Karpas-422 (cell line): Measurements from ENCODE around the gene CSF3. TPM values are rescaled to one million over a fixed set of nuclear protein-coding genes. Genes with fewer than 3 reads are reported as not detected.

Experiments
- DNase-seq: peaks from one replicate; pipeline ENCODE4 v3.0.0-alpha.2; 2015
- H2AFZ ChIP-seq: fragments of 200-600 bp; sonication (generic); 2 replicates; pipeline ENCODE4 v1.6.1; 2014; ENCODE audit warnings: antibody characterized with exemption, low read length, mixed read lengths
- H3K27ac ChIP-seq: fragments of 200-600 bp; sonication (generic); 2 replicates; pipeline ENCODE4 v1.5.1; 2014; ENCODE audit warnings: mild to moderate bottlenecking, low read length, moderate library complexity
- H3K27me3 ChIP-seq: fragments of 200-600 bp; sonication (generic); 2 replicates; pipeline ENCODE4 v1.6.1; 2014; ENCODE audit warnings: low read length, mixed read lengths
- H3K36me3 ChIP-seq: fragments of 200-600 bp; sonication (generic); 2 replicates; pipeline ENCODE4 v1.6.1; 2014; ENCODE audit warnings: low read length, mixed read lengths; ENCODE audit not compliant: insufficient read depth
- H3K4me1 ChIP-seq: fragments of 200-600 bp; sonication (generic); 2 replicates; pipeline ENCODE4 v1.6.1; 2014; ENCODE audit warnings: mild to moderate bottlenecking, low read length, mixed read lengths
- H3K4me2 ChIP-seq: fragments of 200-600 bp; sonication (generic); 2 replicates; pipeline ENCODE4 v1.6.1; 2014; ENCODE audit warnings: low read length, low read depth, mild to moderate bottlenecking; ENCODE audit not compliant: poor library complexity, severe bottlenecking
- H3K4me3 ChIP-seq: fragments of 200-600 bp; sonication (generic); 2 replicates; pipeline ENCODE4 v1.5.1; 2014; ENCODE audit warnings: mild to moderate bottlenecking, antibody characterized with exemption, low read length, mixed read lengths
- H3K79me2 ChIP-seq: fragments of 200-600 bp; sonication (generic); 2 replicates; pipeline ENCODE4 v1.6.1; 2014; ENCODE audit warnings: mild to moderate bottlenecking, low read length, mixed read lengths
- H3K9ac ChIP-seq: fragments of 200-600 bp; sonication (generic); 2 replicates; pipeline ENCODE4 v1.6.0; 2014; ENCODE audit warnings: low read length
- H3K9me2 ChIP-seq: fragments of 200-600 bp; sonication (generic), shearing (Covaris generic); replicated peaks from 2 replicates; pipeline ENCODE4 v1.6.0; 2014; ENCODE audit warnings: mild to moderate bottlenecking, low read length, moderate library complexity; ENCODE audit not compliant: insufficient read depth
- H3K9me3 ChIP-seq: fragments of 300-700, 200-600 bp; sonication (generic); 2 replicates; pipeline ENCODE4 v1.6.1; 2014; ENCODE audit warnings: low read length, mixed read lengths
- H4K20me1 ChIP-seq: fragments of 200-600 bp; sonication (generic); 2 replicates; pipeline ENCODE4 v1.6.1; 2014; ENCODE audit warnings: mild to moderate bottlenecking, antibody characterized with exemption, low read length, low read depth; ENCODE audit not compliant: insufficient read depth
- total RNA-seq: library from RNA; depleted of rRNA; stranded (reverse); fragments of >200 nt; shearing (Covaris generic); gene quantifications from 2 replicates; pipeline ENCODE4 v1.2.3, GENCODE V29; 2014; ENCODE audit warnings: low replicate concordance

Gene CSF3
- total RNA-seq, 1 experiment from 2014 or later: not detected

- DNase-seq: no peak
- Histone ChIP-seq H3K36me3 (peaks cover 8% of the 10 kb centered on the region), H4K20me1 (no peaks in the 10 kb centered on the region), H3K9ac (no peak overlapping the region), H2AFZ (no peak overlapping the region), H3K9me2 (no peaks in the 10 kb centered on the region), H3K79me2 (no peaks in the 10 kb centered on the region), H3K4me3 (no peak overlapping the region), H3K27ac (no peak overlapping the region), H3K9me3 (no peaks in the 10 kb centered on the region), H3K27me3 (no peaks in the 10 kb centered on the region), H3K4me1 (no peaks in the 10 kb centered on the region), H3K4me2 (no peak overlapping the region)
Observed at GRCh38 chr17:40023590-40024292, 8.5 kb downstream of the CSF3 start.

GRCh38 chr17:40024901-40025300 lies 9.7 kb downstream of the CSF3 start:
- H3K4me2 ChIP-seq: no peak overlapping the region
- H3K9ac ChIP-seq: no peak overlapping the region
- no peaks in the 10 kb centered on the region for H3K27me3 ChIP-seq
- no peaks in the 10 kb centered on the region for H4K20me1 ChIP-seq
- DNase-seq: no peak
- H3K9me2 ChIP-seq: no peaks in the 10 kb centered on the region
- no peak overlapping the region for H3K27ac ChIP-seq
- no peak overlapping the region for H3K4me3 ChIP-seq
- H3K9me3 ChIP-seq: no peaks in the 10 kb centered on the region
- H2AFZ ChIP-seq: no peak overlapping the region
- H3K4me1 ChIP-seq: no peaks in the 10 kb centered on the region
- peaks cover 11% of the 10 kb centered on the region for H3K36me3 ChIP-seq
- no peaks in the 10 kb centered on the region for H3K79me2 ChIP-seq

GRCh38 chr17:40025559-40025958 lies 10.3 kb downstream of the CSF3 start:
- no peaks in the 10 kb centered on the region for H3K27me3 ChIP-seq
- no peak overlapping the region for H3K9ac ChIP-seq
- no peaks in the 10 kb centered on the region for H3K9me2 ChIP-seq
- DNase-seq: no peak
- H4K20me1 ChIP-seq: no peaks in the 10 kb centered on the region
- no peak overlapping the region for H2AFZ ChIP-seq
- no peaks in the 10 kb centered on the region for H3K79me2 ChIP-seq
- H3K27ac ChIP-seq: no peak overlapping the region
- H3K9me3 ChIP-seq: no peaks in the 10 kb centered on the region
- H3K36me3 ChIP-seq: peaks cover 11% of the 10 kb centered on the region
- no peak overlapping the region for H3K4me2 ChIP-seq
- no peaks in the 10 kb centered on the region for H3K4me1 ChIP-seq
- H3K4me3 ChIP-seq: no peak overlapping the region

GRCh38 chr17:40025991-40026815 lies 11.0 kb downstream of the CSF3 start:
- no peak overlapping the region for H3K9ac ChIP-seq
- DNase-seq: no peak
- no peak overlapping the region for H3K4me2 ChIP-seq
- no peaks in the 10 kb centered on the region for H4K20me1 ChIP-seq
- peaks cover 11% of the 10 kb centered on the region for H3K36me3 ChIP-seq
- H3K4me1 ChIP-seq: no peaks in the 10 kb centered on the region
- no peaks in the 10 kb centered on the region for H3K9me2 ChIP-seq
- H3K27me3 ChIP-seq: no peaks in the 10 kb centered on the region
- H3K9me3 ChIP-seq: no peaks in the 10 kb centered on the region
- no peaks in the 10 kb centered on the region for H3K79me2 ChIP-seq
- no peak overlapping the region for H3K4me3 ChIP-seq
- H2AFZ ChIP-seq: no peak overlapping the region
- H3K27ac ChIP-seq: no peak overlapping the region

- DNase-seq: peak; percentile 93
- Histone ChIP-seq H3K9me3 (no peaks in the 10 kb centered on the region), H3K4me2 (no peak overlapping the region), H3K4me3 (no peak overlapping the region), H3K9ac (no peak overlapping the region), H3K36me3 (peaks cover 11% of the 10 kb centered on the region), H3K27me3 (no peaks in the 10 kb centered on the region), H3K9me2 (no peaks in the 10 kb centered on the region), H3K4me1 (no peaks in the 10 kb centered on the region), H4K20me1 (no peaks in the 10 kb centered on the region), H2AFZ (no peak overlapping the region), H3K79me2 (no peaks in the 10 kb centered on the region), H3K27ac (no peak overlapping the region)
Observed at GRCh38 chr17:40026816-40027613, 11.8 kb downstream of the CSF3 start.

- Histone ChIP-seq H3K9ac (no peak overlapping the region), H2AFZ (no peak overlapping the region), H3K4me1 (no peaks in the 10 kb centered on the region), H3K4me2 (no peak overlapping the region), H3K4me3 (no peak overlapping the region), H3K9me2 (no peaks in the 10 kb centered on the region), H3K79me2 (no peaks in the 10 kb centered on the region), H3K36me3 (peaks cover 11% of the 10 kb centered on the region), H3K27ac (no peak overlapping the region), H4K20me1 (no peaks in the 10 kb centered on the region), H3K27me3 (no peaks in the 10 kb centered on the region), H3K9me3 (no peaks in the 10 kb centered on the region)
- DNase-seq: no peak
Observed at GRCh38 chr17:40027614-40028012, 12.4 kb downstream of the CSF3 start.

- Histone ChIP-seq H2AFZ (no peak overlapping the region), H3K4me3 (no peak overlapping the region), H3K4me1 (no peaks in the 10 kb centered on the region), H3K79me2 (no peaks in the 10 kb centered on the region), H3K36me3 (peaks cover 11% of the 10 kb centered on the region), H3K9me3 (no peaks in the 10 kb centered on the region), H3K27ac (no peak overlapping the region), H4K20me1 (no peaks in the 10 kb centered on the region), H3K27me3 (no peaks in the 10 kb centered on the region), H3K9ac (no peak overlapping the region), H3K4me2 (no peak overlapping the region), H3K9me2 (no peaks in the 10 kb centered on the region)
- DNase-seq: no peak
Observed at GRCh38 chr17:40028595-40028994, 13.4 kb downstream of the CSF3 start.

GRCh38 chr17:40031706-40032105 lies 16.5 kb downstream of the CSF3 start:
- Histone ChIP-seq H3K4me3 (no peak overlapping the region), H3K4me2 (no peak overlapping the region), H3K27me3 (no peaks in the 10 kb centered on the region), H3K9me3 (no peaks in the 10 kb centered on the region), H4K20me1 (no peaks in the 10 kb centered on the region), H3K79me2 (no peaks in the 10 kb centered on the region), H3K9me2 (no peaks in the 10 kb centered on the region), H3K36me3 (peaks cover 8% of the 10 kb centered on the region; the same call in 1 of the 2 replicates), H3K4me1 (peaks cover 5% of the 10 kb centered on the region), H3K9ac (no peak overlapping the region), H3K27ac (no peak overlapping the region), H2AFZ (no peak overlapping the region)
- no peak for DNase-seq
